NAMALWA (cell line): ENCODE measurements around the gene ANTXR2.

Experiments used
- DNase-seq: peaks from one replicate; pipeline ENCODE4 v3.0.0-alpha.2; 2015; ENCODE audit warnings: low spot score

The ANTXR2 gene

GRCh38 chr4:80092088-80092487 is 19.1 kb upstream of the ANTXR2 start:
- no peak for DNase-seq

- DNase-seq = no peak
Measured at GRCh38 chr4:80091688-80092087, 18.7 kb upstream of the ANTXR2 start.

GRCh38 chr4:80091184-80091583 is 18.2 kb upstream of the ANTXR2 start:
- DNase-seq = no peak

- no peak for DNase-seq
Measured at GRCh38 chr4:80090090-80090489, 17.1 kb upstream of the ANTXR2 start.

GRCh38 chr4:80088471-80088870 is 15.4 kb upstream of the ANTXR2 start:
- no peak for DNase-seq

GRCh38 chr4:80086296-80086695 is 13.3 kb upstream of the ANTXR2 start:
- DNase-seq = no peak

- no peak for DNase-seq
Measured at GRCh38 chr4:80085081-80085480, 12.1 kb upstream of the ANTXR2 start.

GRCh38 chr4:80082693-80083092 is 9.7 kb upstream of the ANTXR2 start:
- no peak for DNase-seq

GRCh38 chr4:80081566-80081965 is 8.5 kb upstream of the ANTXR2 start:
- no peak for DNase-seq

GRCh38 chr4:80079255-80079923 is 6.4 kb upstream of the ANTXR2 start:
- no peak for DNase-seq

- DNase-seq = no peak
Measured at GRCh38 chr4:80078346-80079092, 5.5 kb upstream of the ANTXR2 start.

- no peak for DNase-seq
Measured at GRCh38 chr4:80077639-80078038, 4.6 kb upstream of the ANTXR2 start.

- no peak for DNase-seq
Measured at GRCh38 chr4:80076681-80077080, 3.7 kb upstream of the ANTXR2 start.

GRCh38 chr4:80075995-80076675 is 3.1 kb upstream of the ANTXR2 start:
- DNase-seq = no peak

GRCh38 chr4:80074651-80075050 is 1.6 kb upstream of the ANTXR2 start:
- no peak for DNase-seq

- no peak for DNase-seq
Measured at GRCh38 chr4:80074069-80074468, 1.0 kb upstream of the ANTXR2 start.

GRCh38 chr4:80073473-80074008 is 512 bp upstream of the ANTXR2 start:
- no peak for DNase-seq

GRCh38 chr4:80072228-80072743 is 743 bp downstream of the ANTXR2 start:
- peak; percentile 16 for DNase-seq

GRCh38 chr4:80071604-80072227 is 1.3 kb downstream of the ANTXR2 start:
- DNase-seq = no peak

GRCh38 chr4:80070880-80071603 is 2.0 kb downstream of the ANTXR2 start:
- DNase-seq = no peak
